ENCODE measurements around the gene GMPR2.
"Not testable (repeated sequence)": the region's sequence is repeated elsewhere in the genome, so short reads cannot be mapped to it uniquely, and the experiment has no call there.

Gene GMPR2

GRCh38 chr14:24232645-24233537, at the start of gene GMPR2:
TSS of gene GMPR2 (plus strand) at chr14:24232929. CDS start at chr14:24233254, 325 bp downstream.
- DNase-seq: peak; percentile 37

- DNase-seq: no peak
Observed at GRCh38 chr14:24183014-24183481, 49.7 kb upstream of the GMPR2 start.

- DNase-seq: no peak
Observed at GRCh38 chr14:24184104-24184970, 48.4 kb upstream of the GMPR2 start.

GRCh38 chr14:24185026-24185425, 47.7 kb upstream of the GMPR2 start:
- no peak for DNase-seq

- no peak for DNase-seq
Observed at GRCh38 chr14:24185741-24186140, 47.0 kb upstream of the GMPR2 start.

GRCh38 chr14:24186831-24187538, 45.7 kb upstream of the GMPR2 start:
- no peak for DNase-seq

GRCh38 chr14:24187539-24187915, 45.2 kb upstream of the GMPR2 start:
- DNase-seq: no peak

GRCh38 chr14:24188251-24189058, 44.3 kb upstream of the GMPR2 start, which contains the start of gene IPO4:
TSS of gene IPO4 (minus strand) at chr14:24188816. CDS start at chr14:24188787, 29 bp downstream.
- peak; percentile 95 for DNase-seq

GRCh38 chr14:24189059-24189375, 43.7 kb upstream of the GMPR2 start:
- no peak for DNase-seq

- DNase-seq: no peak
Observed at GRCh38 chr14:24189460-24189859, 43.3 kb upstream of the GMPR2 start.

- no peak for DNase-seq
Observed at GRCh38 chr14:24190416-24190815, 42.3 kb upstream of the GMPR2 start.

GRCh38 chr14:24192933-24193332, 39.8 kb upstream of the GMPR2 start:
- no peak for DNase-seq

- no peak for DNase-seq
Observed at GRCh38 chr14:24194186-24194872, 38.4 kb upstream of the GMPR2 start.

- no peak for DNase-seq
Observed at GRCh38 chr14:24194873-24195185, 37.9 kb upstream of the GMPR2 start.

- DNase-seq: peak; percentile 82
Observed at GRCh38 chr14:24195186-24196070, 37.3 kb upstream of the GMPR2 start, which contains the start of gene TM9SF1. TSS of gene TM9SF1 (minus strand) at chr14:24195441. CDS start at chr14:24195019, 422 bp downstream.

GRCh38 chr14:24196071-24197055, 36.4 kb upstream of the GMPR2 start:
- no peak for DNase-seq

GRCh38 chr14:24197056-24197450, 35.7 kb upstream of the GMPR2 start:
- DNase-seq: no peak

GRCh38 chr14:24198814-24199524, 33.8 kb upstream of the GMPR2 start:
- DNase-seq: no peak

- not testable (repeated sequence) for DNase-seq
Observed at GRCh38 chr14:24202538-24202937, 30.2 kb upstream of the GMPR2 start.

Data from NCI-H1436 (cell line).